Osteoblast (primary cell): ENCODE measurements around the gene TRIM66. TPM values are rescaled to one million over a fixed set of nuclear protein-coding genes. Genes with fewer than 3 reads are reported as not detected.
"Not testable (repeated sequence)": the region's sequence is repeated elsewhere in the genome, so short reads cannot be mapped to it uniquely, and the experiment has no call there.

Source experiments
- DNase-seq: peaks from one replicate; pipeline ENCODE4 v3.0.0; 2011; ENCODE audit warnings: low spot score, mixed read lengths; ENCODE audit not compliant: insufficient read length; ENCODE audit errors: missing footprints
- H2AFZ ChIP-seq: 2 replicates; pipeline ENCODE4 v1.6.0; 2011; ENCODE audit warnings: mild to moderate bottlenecking, low read length
- H3K27ac ChIP-seq: 2 replicates; pipeline ENCODE4 v1.5.1; 2011; ENCODE audit warnings: mild to moderate bottlenecking, low read depth, low read length, moderate library complexity
- H3K27me3 ChIP-seq: 2 replicates; pipeline ENCODE4 v1.6.0; 2012; ENCODE audit warnings: mild to moderate bottlenecking, control low read depth, inconsistent platforms, low read length, moderate library complexity; ENCODE audit not compliant: insufficient read depth
- H3K36me3 ChIP-seq: 2 replicates; pipeline ENCODE4 v1.5.1; 2011; ENCODE audit warnings: mild to moderate bottlenecking, low read length, control low read depth, moderate library complexity; ENCODE audit not compliant: insufficient read depth
- H3K4me1 ChIP-seq: 2 replicates; pipeline ENCODE4 v1.5.1; 2011; ENCODE audit warnings: mild to moderate bottlenecking, low read length, control low read depth, moderate library complexity; ENCODE audit not compliant: insufficient read depth
- H3K4me2 ChIP-seq: 2 replicates; pipeline ENCODE4 v1.6.0; 2011; ENCODE audit warnings: mild to moderate bottlenecking, low read length; ENCODE audit not compliant: insufficient read depth
- H3K4me3 ChIP-seq: fragments of 200-600 bp; sonication (generic); 3 replicates; pipeline ENCODE4 v1.5.1; 2012; ENCODE audit warnings: mild to moderate bottlenecking, low read length, inconsistent platforms; ENCODE audit not compliant: insufficient read depth
- H3K79me2 ChIP-seq: 2 replicates; pipeline ENCODE4 v1.6.0; 2012; ENCODE audit warnings: mild to moderate bottlenecking, low read length, control low read depth, inconsistent platforms; ENCODE audit not compliant: insufficient read depth
- H3K9me3 ChIP-seq: 2 replicates; pipeline ENCODE4 v1.5.1; 2011; ENCODE audit warnings: low read depth, low read length, control low read depth
- H4K20me1 ChIP-seq: 2 replicates; pipeline ENCODE4 v1.6.0; 2012; ENCODE audit warnings: mild to moderate bottlenecking, low read length, control low read depth; ENCODE audit not compliant: insufficient read depth
- CTCF ChIP-seq: IDR thresholded peaks from 2 replicates; pipeline ENCODE4 v1.5.1; 2011; ENCODE audit warnings: mild to moderate bottlenecking, low read depth, low read length, moderate library complexity; ENCODE audit errors: extremely low read depth
- total RNA-seq: library from RNA; depleted of rRNA; stranded (reverse); fragments of >200 nt; gene quantifications from 2 replicates; pipeline ENCODE4 v1.2.3, GENCODE V29; 2012

TRIM66 gene
- total RNA-seq, 1 donor = 9.0 TPM

GRCh38 chr11:8671651-8672062 is 10.8 kb downstream of the TRIM66 start:
- Histone ChIP-seq H3K9me3 (no peaks in the 10 kb centered on the region), H3K4me2 (peak overlapping the region; percentile 40), H3K36me3 (no peaks in the 10 kb centered on the region), H4K20me1 (no peaks in the 10 kb centered on the region), H3K27ac (peak overlapping the region; percentile 95), H2AFZ (peak overlapping the region; percentile 2), H3K79me2 (no peaks in the 10 kb centered on the region), H3K27me3 (no peaks in the 10 kb centered on the region), H3K4me3 (no peak overlapping the region), H3K4me1 (peaks cover 22% of the 10 kb centered on the region)
- TF ChIP-seq CTCF = no peak
- DNase-seq = no peak

- Histone ChIP-seq H3K4me3 (peak overlapping the region; percentile 34), H3K4me1 (peaks cover 22% of the 10 kb centered on the region), H3K79me2 (no peaks in the 10 kb centered on the region), H3K27ac (peak overlapping the region; percentile 95), H2AFZ (peak overlapping the region; percentile 34), H3K36me3 (no peaks in the 10 kb centered on the region), H3K4me2 (peak overlapping the region; percentile 75), H4K20me1 (no peaks in the 10 kb centered on the region), H3K9me3 (no peaks in the 10 kb centered on the region), H3K27me3 (no peaks in the 10 kb centered on the region)
- no peak for TF ChIP-seq CTCF
- peak; percentile 87 for DNase-seq
These were observed 11.3 kb downstream of the TRIM66 start for GRCh38 chr11:8671193-8671612.

- not testable (repeated sequence) for H3K36me3 ChIP-seq
These were observed 12.4 kb downstream of the TRIM66 start for GRCh38 chr11:8670081-8670480.

DNA sequence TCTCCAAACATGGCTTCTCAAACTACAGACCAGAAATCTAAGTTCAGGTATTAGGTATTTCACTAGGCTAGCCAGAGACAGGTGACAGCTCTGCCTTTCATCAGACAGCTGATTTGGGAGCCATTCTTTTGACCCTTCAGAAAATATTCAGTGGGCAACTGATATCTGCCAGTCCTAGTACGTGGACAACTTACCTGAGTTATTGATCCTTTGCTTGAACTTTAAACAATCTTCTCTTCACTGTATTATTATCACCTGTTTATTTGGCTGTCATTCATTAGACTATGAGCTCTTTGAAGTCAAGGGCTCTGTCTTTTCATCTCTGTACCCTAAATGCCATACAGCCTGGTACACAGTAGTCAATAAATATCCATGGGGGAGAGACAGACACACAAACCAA is 17.2 kb downstream of the TRIM66 start:
- Histone ChIP-seq H2AFZ (no peak overlapping the region), H3K27me3 (no peaks in the 10 kb centered on the region), H3K4me3 (no peak overlapping the region), H3K27ac (no peak overlapping the region), H3K9me3 (no peaks in the 10 kb centered on the region), H4K20me1 (no peaks in the 10 kb centered on the region), H3K79me2 (no peaks in the 10 kb centered on the region), H3K4me2 (no peak overlapping the region), H3K36me3 (no peaks in the 10 kb centered on the region), H3K4me1 (peaks cover 3% of the 10 kb centered on the region)
- no peak for TF ChIP-seq CTCF
- no peak for DNase-seq

More at GRCh38 chr11:8670081-8670480, 12.4 kb downstream of the TRIM66 start:
- not testable (repeated sequence) for H3K9me3 ChIP-seq, H2AFZ ChIP-seq, DNase-seq, H3K4me3 ChIP-seq, H3K27me3 ChIP-seq, H3K79me2 ChIP-seq, H3K4me2 ChIP-seq, H4K20me1 ChIP-seq
- Histone ChIP-seq H3K4me1 (peaks cover 22% of the 10 kb centered on the region), H3K27ac (peak overlapping the region; percentile 95)
